HEK293 (cell line): ENCODE measurements around the gene MAGEF1.

Source experiments
- CTCF ChIA-PET: fragments of 350-600 bp; formaldehyde crosslinking; extraction: SDS; loops from one replicate; lab custom pipeline; 2021; ENCODE audit warnings: antibody characterized with exemption; lab: Yijun Ruan, JAX
- POLR2A ChIA-PET: fragments of 300-600 bp; formaldehyde crosslinking; extraction: SDS; loops from one replicate; lab custom pipeline; 2020; ENCODE audit warnings: antibody characterized with exemption, inconsistent platforms; lab: Yijun Ruan, JAX
- H3K27ac ChIP-seq: fragments of 200-500 bp; sonication (Bioruptor generic); 2 replicates; pipeline ENCODE4 v1.5.1; 2014; ENCODE audit warnings: low read depth, low read length, control low read depth, inconsistent platforms; ENCODE audit errors: extremely low read depth
- H3K36me3 ChIP-seq, 2 experiments: fragments of 200-500 bp in 1 of 2; sonication (Bioruptor generic) in 1 of 2; 1 replicate in 1 of 2; 2 replicates in 1 of 2; pipeline ENCODE4 v1.5.1; 2014 to 2017; ENCODE audit warnings: inconsistent platforms in 2 of 2, low read length in 2 of 2; ENCODE audit not compliant: control insufficient read depth in 2 of 2, insufficient read depth in 1 of 2
- H3K4me1 ChIP-seq: fragments of 200-500 bp; sonication (Bioruptor generic); 2 replicates; pipeline ENCODE4 v1.5.1; 2014; ENCODE audit warnings: mild to moderate bottlenecking, low read length, inconsistent platforms; ENCODE audit not compliant: control insufficient read depth, insufficient read depth
- H3K4me3 ChIP-seq: 2 replicates; pipeline ENCODE4 v1.5.1; 2011; ENCODE audit warnings: low read depth, mild to moderate bottlenecking, control low read depth, low read length, moderate library complexity
- H3K9me3 ChIP-seq: fragments of 200-500 bp; sonication (Bioruptor generic); 2 replicates; pipeline ENCODE4 v1.5.1; 2014; ENCODE audit warnings: low read depth, low read length, inconsistent platforms; ENCODE audit not compliant: control insufficient read depth, insufficient read depth
- EGR2 ChIP-seq: fragments of 450-650 bp; formaldehyde crosslinking; IDR thresholded peaks from 2 replicates; pipeline ENCODE4 v1.5.1; 2016; ENCODE audit warnings: low read depth, missing biosample characterization, missing genetic modification characterization
- FEZF1 ChIP-seq: fragments of 450-650 bp; formaldehyde crosslinking; IDR thresholded peaks from 2 replicates; pipeline ENCODE4 v1.5.1; 2016; ENCODE audit warnings: missing biosample characterization, missing genetic modification characterization
- PRDM2 ChIP-seq: fragments of 450-650 bp; formaldehyde crosslinking; IDR thresholded peaks from 2 replicates; pipeline ENCODE4 v1.5.1; 2016; ENCODE audit warnings: missing biosample characterization, missing genetic modification characterization, borderline replicate concordance
- PRDM6 ChIP-seq: fragments of 450-650 bp; formaldehyde crosslinking; IDR thresholded peaks from 2 replicates; pipeline ENCODE4 v1.5.1; 2017; ENCODE audit warnings: missing biosample characterization, missing genetic modification characterization
- YY2 ChIP-seq: fragments of 450-650 bp; formaldehyde crosslinking; IDR thresholded peaks from 2 replicates; pipeline ENCODE4 v1.5.1; 2016; ENCODE audit warnings: missing biosample characterization, missing genetic modification characterization
- ZBTB7A ChIP-seq: fragments of 450-650 bp; formaldehyde crosslinking; IDR thresholded peaks from 2 replicates; pipeline ENCODE4 v1.5.1; 2016; ENCODE audit warnings: low read depth, missing biosample characterization, missing genetic modification characterization
- ZNF10 ChIP-seq: fragments of 450-650 bp; formaldehyde crosslinking; IDR thresholded peaks from 2 replicates; pipeline ENCODE4 v1.5.1; 2017; ENCODE audit warnings: missing biosample characterization, missing genetic modification characterization
- ZNF174 ChIP-seq: fragments of 450-650 bp; formaldehyde crosslinking; IDR thresholded peaks from 2 replicates; pipeline ENCODE4 v1.5.0; 2017; ENCODE audit warnings: missing biosample characterization, mild to moderate bottlenecking, missing genetic modification characterization
- ZNF211 ChIP-seq: fragments of 450-650 bp; formaldehyde crosslinking; IDR thresholded peaks from 2 replicates; pipeline ENCODE4 v1.5.1; 2016; ENCODE audit warnings: low read depth, missing biosample characterization, missing genetic modification characterization
- ZNF366 ChIP-seq: fragments of 450-650 bp; formaldehyde crosslinking; conservative IDR thresholded peaks from 2 replicates; pipeline ENCODE4 v1.5.1; 2016; ENCODE audit warnings: missing biosample characterization, missing genetic modification characterization
- ZNF529 ChIP-seq: fragments of 450-650 bp; formaldehyde crosslinking; IDR thresholded peaks from 2 replicates; pipeline ENCODE4 v1.5.1; 2017; ENCODE audit warnings: missing genetic modification characterization, missing biosample characterization; ENCODE audit not compliant: insufficient replicate concordance
- ZNF600 ChIP-seq: fragments of 450-650 bp; formaldehyde crosslinking; IDR thresholded peaks from 2 replicates; pipeline ENCODE4 v1.5.1; 2016; ENCODE audit warnings: missing biosample characterization, missing genetic modification characterization

Gene MAGEF1

DNA sequence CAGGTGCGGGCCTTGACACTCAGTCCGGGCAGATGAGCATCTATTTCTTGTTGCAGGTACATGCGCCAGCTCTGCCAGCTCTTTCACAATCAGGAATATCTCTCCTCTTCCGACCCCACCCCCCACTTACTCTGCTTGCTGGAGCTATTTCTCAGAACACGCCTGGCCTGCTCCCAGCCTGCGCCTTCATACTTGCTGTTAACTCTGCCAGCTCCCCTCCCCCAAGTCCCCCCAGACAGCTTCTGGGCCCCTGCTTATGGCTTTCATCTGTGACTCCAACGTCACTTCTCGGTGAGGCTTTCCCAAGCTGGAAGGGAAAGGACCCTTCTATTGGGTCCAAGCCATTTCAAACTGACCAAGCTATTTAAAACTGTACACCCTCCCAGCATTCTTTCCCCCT lies 15.2 kb downstream of the MAGEF1 start (continued):
- TF ChIP-seq PRDM2 (tag by site-specific recombination) (no peak), ZNF529 (tag by site-specific recombination) (no peak), FEZF1 (tag by site-specific recombination) (no peak)

- H3K36me3 ChIP-seq = no peaks in the 10 kb centered on the region
- TF ChIP-seq YY2 (0 out of 2 replicates have a peak, but pooled peaks have one; percentile 23), ZNF600 (tag by site-specific recombination) (peak; percentile 59; the same call in 1 of the 2 replicates), ZNF366 (tag by site-specific recombination) (no peak), ZNF211 (tag by site-specific recombination) (no peak)
- POLR2A ChIA-PET = no interaction called here
- H3K27ac ChIP-seq = no peak overlapping the region
- CTCF ChIA-PET = no interaction called here
- H3K4me1 ChIP-seq = no peaks in the 10 kb centered on the region
- no peak overlapping the region for H3K4me3 ChIP-seq
- no peaks in the 10 kb centered on the region for H3K9me3 ChIP-seq
Observed at GRCh38 chr3:184694716-184695115, 17.1 kb downstream of the MAGEF1 start.

- no peak for TF ChIP-seq ZBTB7A
- no peak for TF ChIP-seq PRDM6 (tag by site-specific recombination)
- TF ChIP-seq ZNF174 = no peak
- TF ChIP-seq ZNF10 (tag by site-specific recombination) = no peak
- no peak for TF ChIP-seq EGR2 (tag by site-specific recombination)
- TF ChIP-seq FEZF1 (tag by site-specific recombination) = no peak
- ChIA-PET POLR2A (no interaction called here), CTCF (no interaction called here)
Observed at GRCh38 chr3:184694133-184694665, 17.7 kb downstream of the MAGEF1 start.

More at GRCh38 chr3:184694133-184694665, 17.7 kb downstream of the MAGEF1 start:
- no peak overlapping the region for H3K4me3 ChIP-seq
- no peaks in the 10 kb centered on the region for H3K36me3 ChIP-seq
- no peaks in the 10 kb centered on the region for H3K9me3 ChIP-seq
- H3K27ac ChIP-seq = no peak overlapping the region
- H3K4me1 ChIP-seq = no peaks in the 10 kb centered on the region
